Measurements from ENCODE around the gene PRICKLE1. TPM values are rescaled to one million over a fixed set of nuclear protein-coding genes. Genes with fewer than 3 reads are reported as not detected.

Gene PRICKLE1
- total RNA-seq, 1 experiment from 2014 or later = 0.50 TPM

DNA sequence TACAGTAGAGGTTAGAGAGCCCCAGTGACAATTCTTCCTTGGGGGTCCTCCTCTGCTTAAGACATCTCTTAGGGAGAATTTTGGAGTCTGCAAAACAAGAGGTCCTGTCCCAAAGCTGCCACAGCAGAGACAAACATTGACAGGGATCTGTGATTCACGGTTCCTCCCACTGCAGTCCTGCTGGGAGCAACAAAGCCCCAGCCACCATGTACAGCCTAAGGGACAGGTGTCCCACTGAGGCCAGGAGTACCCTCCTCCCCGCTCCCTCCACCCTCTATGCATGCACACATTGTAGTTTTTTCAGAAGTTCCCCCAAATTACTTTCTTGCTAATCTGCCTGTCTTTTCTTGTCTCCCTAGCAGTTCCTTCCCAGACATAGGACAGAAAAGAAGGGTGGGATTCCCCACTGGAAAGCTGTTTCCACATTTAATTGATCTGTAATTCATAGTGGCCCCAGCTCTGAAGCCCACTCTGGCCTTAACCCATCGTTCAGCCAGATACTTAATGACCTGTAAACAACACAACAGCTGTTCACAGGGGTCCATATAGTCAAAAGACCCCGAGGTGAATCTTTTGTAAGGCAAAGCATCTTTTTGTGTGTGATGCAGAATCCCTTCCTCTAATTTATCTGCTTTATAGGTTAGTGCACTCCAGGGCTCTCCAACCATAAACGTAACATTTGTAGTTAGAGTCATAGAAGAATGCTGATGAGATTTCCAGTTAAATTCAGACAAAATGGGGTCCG, 13.9 kb upstream of the PRICKLE1 start:
- no peak for DNase-seq (ENCODE audit: low read depth, low spot score)
- in situ Hi-C loops (cut with HindIII; ENCODE audit: low pct_unique_long_range_greater_than_20kb, low sequenced_read_pairs) = no loop called here

DNA sequence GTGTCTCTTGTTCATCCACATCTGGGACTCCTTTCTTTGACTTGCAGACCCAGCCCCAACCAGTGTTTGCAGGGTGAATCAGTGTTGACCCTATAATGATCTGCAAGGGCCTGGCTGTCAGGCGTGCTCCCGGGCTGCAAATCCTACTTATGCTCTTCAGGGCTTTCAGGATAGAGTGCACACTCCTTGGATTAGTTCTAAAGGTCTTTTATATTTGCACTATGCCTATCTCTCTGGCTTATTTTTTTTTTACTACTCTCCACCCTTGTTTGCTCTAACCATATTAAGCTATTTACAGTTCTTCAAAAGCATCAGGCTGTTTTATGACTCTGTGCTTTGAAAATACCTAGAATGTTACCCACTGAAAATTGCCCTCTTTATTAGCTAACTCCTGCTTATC, 4.3 kb upstream of the PRICKLE1 start:
- DNase-seq (ENCODE audit: low read depth, low spot score) = no peak
- in situ Hi-C loops (cut with HindIII; ENCODE audit: low pct_unique_long_range_greater_than_20kb, low sequenced_read_pairs) = no loop called here

- peak; percentile 30 for DNase-seq (ENCODE audit: low read depth, low spot score)
- in situ Hi-C loops (cut with HindIII; ENCODE audit: low pct_unique_long_range_greater_than_20kb, low sequenced_read_pairs) = no loop called here
Observed at GRCh38 chr12:42590330-42590934, 886 bp upstream of the PRICKLE1 start.

GRCh38 chr12:42588524-42589464, 752 bp downstream of the PRICKLE1 start:
- DNase-seq (ENCODE audit: low read depth, low spot score) = peak; percentile 47
- in situ Hi-C loops (cut with HindIII; ENCODE audit: low pct_unique_long_range_greater_than_20kb, low sequenced_read_pairs) = no loop called here

DNA sequence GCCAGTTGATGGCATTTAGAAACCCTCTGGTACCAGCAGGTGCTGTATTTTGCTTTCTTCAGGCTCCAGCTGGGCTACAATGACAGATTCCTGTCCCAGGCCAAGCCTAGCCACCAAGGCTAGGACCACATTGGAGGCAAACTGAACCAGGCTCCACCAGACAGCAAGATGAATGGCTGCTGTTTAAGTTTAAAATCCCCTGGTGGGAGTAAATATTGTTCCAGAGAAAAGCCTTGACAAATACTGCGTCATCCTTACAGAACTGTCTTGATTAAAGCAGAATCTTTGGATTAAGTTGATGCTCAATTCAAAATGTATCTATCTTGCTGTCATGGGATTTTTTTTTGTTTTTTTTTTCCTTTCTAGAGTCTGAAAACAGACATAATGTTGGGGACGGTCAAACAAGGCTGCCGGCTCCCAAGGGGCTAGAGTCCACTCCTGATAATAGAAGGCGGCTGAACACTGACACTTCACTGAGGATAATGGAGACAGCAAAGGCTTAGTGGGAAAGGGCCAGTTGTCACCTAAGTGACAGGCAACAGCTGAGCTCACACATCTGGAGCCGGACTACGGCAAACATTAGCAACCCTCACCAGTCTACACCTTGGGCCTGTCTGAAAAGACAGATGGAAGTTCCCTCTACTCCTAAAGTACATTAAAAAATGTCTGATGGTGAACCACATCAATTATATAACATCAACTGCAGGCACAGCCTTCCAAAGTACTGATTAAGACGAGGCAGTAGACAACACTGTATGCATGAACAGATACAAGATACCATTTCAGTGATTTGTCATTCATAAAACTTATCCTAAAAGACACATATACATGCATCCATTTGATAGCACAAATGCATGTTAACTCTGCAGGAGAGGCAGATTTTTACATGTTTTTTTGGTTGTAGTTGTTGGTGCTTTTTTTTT, 1.7 kb downstream of the PRICKLE1 start:
- no peak for DNase-seq (ENCODE audit: low read depth, low spot score)
- in situ Hi-C loops (cut with HindIII; ENCODE audit: low pct_unique_long_range_greater_than_20kb, low sequenced_read_pairs) = no loop called here

DNA sequence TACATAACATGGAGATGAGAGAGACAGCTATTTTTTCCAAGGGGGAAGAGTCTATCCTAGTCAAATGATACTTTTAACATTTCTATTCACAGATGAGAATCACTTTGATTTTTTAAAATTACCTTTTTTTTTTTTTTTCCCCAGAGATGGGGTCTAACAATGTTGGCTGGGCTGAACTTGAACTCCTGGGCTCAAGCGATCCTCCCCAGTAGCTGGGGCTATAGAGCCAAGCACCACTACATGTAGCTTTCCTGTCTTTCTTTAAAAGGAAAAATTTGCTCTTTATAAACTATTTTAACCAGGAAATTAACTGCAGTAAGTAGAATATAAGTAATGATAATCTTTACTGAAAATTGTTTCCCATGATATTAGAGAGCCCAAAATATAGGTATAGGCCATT, 3.3 kb downstream of the PRICKLE1 start:
- no peak for DNase-seq (ENCODE audit: low read depth, low spot score)
- in situ Hi-C loops (cut with HindIII; ENCODE audit: low pct_unique_long_range_greater_than_20kb, low sequenced_read_pairs) = no loop called here

- DNase-seq (ENCODE audit: low read depth, low spot score) = no peak
- in situ Hi-C loops (cut with HindIII; ENCODE audit: low pct_unique_long_range_greater_than_20kb, low sequenced_read_pairs) = no loop called here
Observed at GRCh38 chr12:42585841-42586216, 3.7 kb downstream of the PRICKLE1 start.

DNA sequence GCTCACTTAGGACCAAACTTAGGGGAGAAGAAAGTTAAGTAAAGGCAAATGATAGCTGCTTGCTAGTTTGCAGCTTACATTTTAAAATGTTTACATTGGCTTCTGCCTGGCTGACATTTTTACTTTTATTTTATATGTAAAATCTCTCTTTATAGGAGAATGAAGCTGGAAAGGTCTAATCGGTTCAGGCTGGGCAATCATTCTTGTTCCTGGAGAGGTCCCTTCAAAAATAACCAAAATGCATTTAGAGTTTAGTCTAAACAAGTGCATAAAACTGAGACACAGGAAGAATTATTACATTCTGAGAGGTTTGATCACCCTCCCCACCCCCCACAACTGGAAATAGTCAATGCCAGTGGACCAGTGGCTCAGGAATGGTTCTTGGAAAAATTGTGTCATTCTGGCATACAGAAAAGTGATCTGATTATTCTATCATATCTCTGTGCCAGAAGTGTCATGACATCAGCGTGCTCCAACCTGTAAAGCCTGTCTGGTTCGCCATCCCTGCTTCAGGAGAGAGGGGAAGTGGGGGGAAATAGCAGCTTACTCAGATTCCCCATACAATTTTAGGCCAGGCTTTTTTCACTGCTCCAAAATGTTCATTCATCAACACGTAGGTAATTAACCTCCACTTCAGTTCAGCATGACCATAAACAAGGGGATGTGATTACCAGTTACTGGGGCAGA, 4.2 kb downstream of the PRICKLE1 start:
- in situ Hi-C loops (cut with HindIII; ENCODE audit: low pct_unique_long_range_greater_than_20kb, low sequenced_read_pairs) = no loop called here
- DNase-seq (ENCODE audit: low read depth, low spot score) = no peak

DNA sequence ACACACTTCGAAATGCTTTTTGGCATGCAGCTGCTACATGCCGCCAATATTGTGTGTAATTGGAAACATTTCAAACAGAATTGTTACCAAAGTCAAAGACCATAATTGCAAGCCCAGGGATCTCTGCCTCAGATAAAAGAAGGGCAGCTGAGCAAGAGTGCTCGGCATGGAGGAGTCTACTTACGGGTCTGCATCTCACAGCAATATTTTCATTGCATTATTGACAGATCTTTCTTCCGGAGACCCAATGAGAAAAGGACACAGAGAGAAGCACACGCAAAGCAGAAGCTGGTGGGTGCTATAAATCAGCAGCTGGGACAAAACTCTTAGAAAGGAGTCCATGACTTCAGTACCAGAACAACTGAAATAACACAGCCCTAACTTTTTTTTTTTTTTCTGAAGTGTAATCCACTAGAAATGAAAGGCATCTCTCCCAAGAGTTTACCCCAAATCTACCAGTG, 4.9 kb downstream of the PRICKLE1 start:
- no peak for DNase-seq (ENCODE audit: low read depth, low spot score)
- in situ Hi-C loops (cut with HindIII; ENCODE audit: low pct_unique_long_range_greater_than_20kb, low sequenced_read_pairs) = no loop called here

DNA sequence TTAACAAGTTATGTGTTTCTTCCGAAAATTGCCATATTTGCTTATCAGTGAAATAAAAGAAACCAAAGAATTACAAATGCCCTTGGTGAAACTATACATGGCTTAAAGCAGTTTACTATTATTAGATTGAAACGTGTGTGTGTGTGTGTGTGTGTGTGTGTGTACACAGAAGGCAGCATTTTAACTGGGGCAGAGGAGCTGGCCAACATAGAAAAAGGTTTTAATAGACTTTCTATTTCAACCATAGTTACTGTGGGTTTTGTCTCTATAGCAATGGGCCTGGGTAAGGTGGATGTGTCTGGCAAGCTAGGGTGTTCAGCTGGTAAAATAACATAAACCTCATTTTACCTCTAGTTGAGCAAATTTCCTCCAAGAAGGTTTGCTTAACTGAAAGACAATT, 6.5 kb downstream of the PRICKLE1 start:
- in situ Hi-C loops (cut with HindIII; ENCODE audit: low pct_unique_long_range_greater_than_20kb, low sequenced_read_pairs) = no loop called here

DNA sequence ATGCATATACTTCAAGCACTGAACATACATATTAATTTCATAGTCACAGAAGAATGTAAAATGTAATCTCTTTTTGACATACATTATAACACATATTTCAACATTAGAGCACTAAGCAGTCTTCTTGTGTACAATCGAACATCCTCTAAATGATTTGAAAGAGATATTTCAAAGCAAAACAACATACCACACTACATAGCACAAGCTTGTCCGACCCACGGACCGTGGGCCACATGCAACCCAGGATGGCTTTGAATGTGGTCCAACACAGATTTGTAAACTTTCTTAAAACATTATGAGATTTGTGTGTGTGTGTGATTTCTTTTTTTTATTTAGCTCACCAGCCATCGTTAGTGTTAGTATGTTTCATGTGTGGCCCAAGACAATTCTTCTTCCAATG, 7.0 kb downstream of the PRICKLE1 start:
- no peak for DNase-seq (ENCODE audit: low read depth, low spot score)
- in situ Hi-C loops (cut with HindIII; ENCODE audit: low pct_unique_long_range_greater_than_20kb, low sequenced_read_pairs) = no loop called here

More for the DNA sequence above, 6.5 kb downstream of the PRICKLE1 start:
- no peak for DNase-seq (ENCODE audit: low read depth, low spot score)

GRCh38 chr12:42582050-42582449, 7.5 kb downstream of the PRICKLE1 start:
- DNase-seq (ENCODE audit: low read depth, low spot score) = no peak
- in situ Hi-C loops (cut with HindIII; ENCODE audit: low pct_unique_long_range_greater_than_20kb, low sequenced_read_pairs) = no loop called here

GRCh38 chr12:42576374-42576773, 13.2 kb downstream of the PRICKLE1 start:
- DNase-seq (ENCODE audit: low read depth, low spot score) = no peak
- in situ Hi-C loops (cut with HindIII; ENCODE audit: low pct_unique_long_range_greater_than_20kb, low sequenced_read_pairs) = no loop called here

DNA sequence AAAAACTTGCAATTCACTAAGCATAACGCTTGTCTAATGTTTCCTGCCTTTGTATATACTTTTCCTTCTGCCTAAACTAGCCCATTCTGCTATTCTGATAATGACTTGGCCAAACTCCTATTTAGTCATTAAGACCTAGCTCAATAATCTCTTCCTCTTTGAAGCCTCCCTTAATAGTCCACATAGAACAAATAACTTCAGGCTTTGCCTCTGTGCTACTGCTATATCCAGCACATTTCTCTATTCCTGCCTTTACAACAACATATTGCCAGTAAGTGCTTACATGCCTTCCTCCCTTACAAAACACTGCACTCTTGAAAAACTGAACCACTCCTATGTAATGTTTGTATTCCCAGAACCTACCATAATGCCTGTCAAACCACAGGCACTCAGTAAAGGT, 13.8 kb downstream of the PRICKLE1 start:
- DNase-seq (ENCODE audit: low read depth, low spot score) = no peak
- in situ Hi-C loops (cut with HindIII; ENCODE audit: low pct_unique_long_range_greater_than_20kb, low sequenced_read_pairs) = no loop called here

DNA sequence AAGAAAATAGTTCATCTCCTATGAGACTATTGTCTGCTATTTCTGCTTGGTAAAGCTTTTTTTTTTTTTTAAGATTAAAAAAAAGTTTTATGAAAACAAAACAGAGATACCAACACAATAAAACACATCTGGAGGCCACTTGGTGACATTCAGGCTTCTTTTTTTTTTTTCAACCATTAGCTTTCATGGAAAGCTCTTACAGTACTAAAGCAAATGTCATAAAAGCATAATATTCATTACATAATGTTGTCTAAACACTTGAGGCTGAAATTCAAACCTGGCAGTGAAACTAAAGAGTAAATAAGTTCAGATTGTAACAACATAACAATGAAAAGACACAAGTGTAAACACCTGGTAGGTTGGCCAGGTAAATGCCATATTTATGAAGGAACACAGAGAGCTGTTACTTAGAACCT, 14.7 kb downstream of the PRICKLE1 start:
- in situ Hi-C loops (cut with HindIII; ENCODE audit: low pct_unique_long_range_greater_than_20kb, low sequenced_read_pairs) = no loop called here
- no peak for DNase-seq (ENCODE audit: low read depth, low spot score)

GRCh38 chr12:42571327-42572009, 18.1 kb downstream of the PRICKLE1 start:
- in situ Hi-C loops (cut with HindIII; ENCODE audit: low pct_unique_long_range_greater_than_20kb, low sequenced_read_pairs) = no loop called here
- DNase-seq (ENCODE audit: low read depth, low spot score) = no peak
